ENCODE results near the gene PIN4. TPM values are rescaled to one million over a fixed set of nuclear protein-coding genes. Genes with fewer than 3 reads are reported as not detected.
"Not testable (repeated sequence)": the region's sequence is repeated elsewhere in the genome, so short reads cannot be mapped to it uniquely, and the experiment has no call there.

PIN4 gene
- 27.3 and 31.5 TPM in 2 replicates for polyA plus RNA-seq (2014; cell fraction: cytosol; rRNA removed)
- polyA plus RNA-seq (2014; cell fraction: nucleus; rRNA removed), result 18.3 and 39.5 TPM in 2 replicates

DNA sequence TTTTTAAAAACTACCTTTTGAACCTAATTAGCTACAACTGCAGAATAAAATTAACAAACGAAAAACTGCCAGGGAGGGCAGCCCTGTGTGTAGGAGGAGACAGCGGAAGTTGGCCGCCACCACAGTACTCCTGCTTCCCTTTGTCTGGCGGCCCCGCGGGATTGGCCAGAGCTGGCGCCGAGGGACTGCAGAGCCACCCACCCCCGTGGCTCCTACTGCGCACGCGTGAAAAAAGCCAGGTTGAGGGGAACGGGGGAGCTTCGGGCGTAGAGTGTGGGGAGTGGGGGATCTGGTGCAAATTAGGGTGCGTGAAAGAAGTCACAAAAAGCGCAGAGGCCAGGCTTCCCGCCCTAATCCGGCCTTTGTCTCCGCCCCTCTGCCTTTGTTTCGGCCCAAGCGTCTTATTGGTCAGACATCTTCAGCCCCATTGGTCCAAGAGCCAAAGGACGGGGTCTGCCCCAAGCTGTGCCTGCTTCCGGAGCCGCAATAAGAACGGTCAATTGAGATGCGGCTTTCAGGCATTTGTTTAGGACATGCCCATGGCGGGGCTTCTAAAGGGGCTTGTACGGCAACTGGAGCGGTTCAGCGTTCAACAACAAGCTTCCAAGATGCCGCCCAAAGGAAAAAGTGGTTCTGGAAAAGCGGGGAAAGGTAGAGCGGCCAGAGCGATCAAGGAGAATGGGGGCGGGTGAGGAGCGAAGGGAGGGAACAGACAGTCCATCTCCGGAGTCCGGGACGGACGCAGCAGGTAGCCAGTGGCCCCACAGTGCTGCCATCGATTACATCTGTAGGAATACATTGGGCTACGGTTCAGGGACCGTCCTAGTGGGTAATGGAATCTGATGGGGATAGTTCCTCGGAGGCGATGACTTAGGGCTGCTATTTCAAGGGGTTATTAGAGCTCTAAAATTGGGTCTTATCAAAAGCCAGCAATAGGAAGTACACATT lies at the start of gene PIN4:
Gene PIN4 (plus strand): TSS at position 580 of the 948 bp plus-strand sequence. CDS start 29 bp downstream, at position 609.
- peak; percentile 99 for DNase-seq (ENCODE audit: low spot score)

DNA sequence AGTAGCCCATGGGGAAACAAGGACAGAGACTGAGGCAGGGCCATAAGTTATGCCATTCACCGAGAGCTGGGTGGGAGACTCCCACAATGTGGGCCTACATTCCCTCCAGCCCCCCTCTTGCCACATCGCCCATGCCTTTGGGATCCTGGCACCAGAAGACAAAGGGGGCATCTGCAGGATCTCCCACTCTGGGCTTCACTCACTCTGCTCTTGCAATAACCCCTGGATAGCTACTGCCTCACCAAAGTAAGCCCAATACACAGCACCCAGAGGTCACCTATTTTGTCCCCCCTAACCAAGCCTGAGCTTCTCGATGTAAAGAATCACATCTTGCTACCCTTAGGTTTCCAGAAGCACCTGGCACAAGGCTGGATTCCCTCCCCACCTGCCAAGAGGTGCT lies 49.1 kb upstream of the PIN4 start:
- DNase-seq (ENCODE audit: low spot score), result no peak

DNA sequence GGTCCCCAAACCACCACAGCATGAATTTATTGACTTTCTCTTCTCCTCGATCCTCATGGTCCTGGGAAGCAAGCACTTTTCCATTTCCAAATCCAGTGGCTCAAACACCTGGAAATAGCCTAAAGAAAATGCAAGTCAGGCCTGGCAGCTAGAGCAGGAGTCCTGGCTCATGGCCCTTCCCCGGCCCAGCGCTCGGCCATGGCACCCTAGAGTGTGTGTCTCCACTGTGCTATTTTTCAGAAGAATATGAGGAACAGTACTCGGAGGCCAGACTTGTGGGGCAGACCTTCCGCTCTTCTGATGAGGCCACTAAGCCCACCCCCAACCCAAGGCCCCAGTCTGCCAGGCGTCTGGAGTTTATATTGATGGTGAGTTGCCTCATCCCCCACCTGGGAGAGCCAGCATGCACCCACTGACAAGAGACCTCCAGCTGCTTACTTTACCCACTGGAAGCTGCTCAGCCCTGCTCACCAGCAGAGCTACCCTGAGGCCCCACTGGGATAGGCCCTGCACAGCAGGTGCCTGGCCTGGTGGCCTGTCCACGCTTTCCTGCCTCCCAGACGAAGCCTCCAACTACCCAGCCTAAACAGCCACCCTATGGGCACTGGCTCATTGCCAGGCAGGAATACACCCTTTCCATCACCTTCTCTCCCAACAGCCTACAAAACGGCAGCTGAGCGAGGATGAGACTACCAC lies 47.6 kb upstream of the PIN4 start:
- DNase-seq (ENCODE audit: low spot score), result no peak

DNA sequence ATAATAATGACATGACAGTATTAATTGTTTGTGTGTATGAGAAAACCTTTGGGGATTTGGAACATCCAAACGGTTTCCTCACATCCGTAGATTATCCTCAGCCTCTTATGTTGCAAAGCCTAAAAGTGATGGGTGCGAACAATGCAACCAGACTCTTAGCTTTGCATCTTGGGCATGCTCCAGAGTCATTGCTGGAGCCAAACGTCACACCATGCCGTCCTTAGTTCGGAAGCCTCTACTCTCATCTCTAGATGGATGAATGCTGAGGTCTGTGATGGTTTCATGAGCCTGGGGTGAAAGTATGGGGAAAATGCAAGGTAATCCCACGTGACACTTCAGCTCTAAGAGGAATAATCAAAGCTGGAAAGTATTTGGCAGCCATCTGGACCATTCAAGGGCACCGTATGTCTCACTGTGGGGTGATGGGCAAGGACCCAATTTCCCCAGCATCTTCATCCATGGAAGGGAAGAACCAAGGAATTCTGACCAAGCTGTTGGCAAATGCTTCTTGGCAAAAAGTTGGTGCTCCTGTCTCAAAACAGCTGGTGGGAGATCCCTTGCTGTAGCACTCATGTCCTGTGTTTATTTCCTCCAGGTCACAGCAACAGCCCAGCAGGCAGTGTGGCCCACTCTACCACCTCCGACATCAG lies 43.6 kb upstream of the PIN4 start:
- DNase-seq (ENCODE audit: low spot score), result no peak

DNA sequence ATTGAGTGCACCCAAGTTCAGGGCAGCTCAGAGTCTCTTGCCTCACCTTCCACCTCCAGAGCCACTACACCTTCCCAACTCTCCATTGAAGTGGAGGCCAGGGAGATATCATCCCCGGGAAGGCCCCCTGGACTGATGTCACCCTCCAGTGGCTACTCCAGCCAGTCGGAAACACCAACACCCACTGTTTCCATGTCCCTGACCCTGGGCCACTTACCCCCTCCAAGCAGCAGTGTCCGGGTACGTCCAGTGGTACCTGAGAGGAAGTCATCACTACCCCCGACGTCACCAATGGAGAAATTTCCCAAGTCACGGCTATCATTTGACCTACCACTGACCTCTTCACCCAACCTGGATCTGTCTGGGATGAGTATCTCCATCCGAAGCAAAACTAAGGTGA lies 42.0 kb upstream of the PIN4 start:
- no peak for DNase-seq (ENCODE audit: low spot score)

DNA sequence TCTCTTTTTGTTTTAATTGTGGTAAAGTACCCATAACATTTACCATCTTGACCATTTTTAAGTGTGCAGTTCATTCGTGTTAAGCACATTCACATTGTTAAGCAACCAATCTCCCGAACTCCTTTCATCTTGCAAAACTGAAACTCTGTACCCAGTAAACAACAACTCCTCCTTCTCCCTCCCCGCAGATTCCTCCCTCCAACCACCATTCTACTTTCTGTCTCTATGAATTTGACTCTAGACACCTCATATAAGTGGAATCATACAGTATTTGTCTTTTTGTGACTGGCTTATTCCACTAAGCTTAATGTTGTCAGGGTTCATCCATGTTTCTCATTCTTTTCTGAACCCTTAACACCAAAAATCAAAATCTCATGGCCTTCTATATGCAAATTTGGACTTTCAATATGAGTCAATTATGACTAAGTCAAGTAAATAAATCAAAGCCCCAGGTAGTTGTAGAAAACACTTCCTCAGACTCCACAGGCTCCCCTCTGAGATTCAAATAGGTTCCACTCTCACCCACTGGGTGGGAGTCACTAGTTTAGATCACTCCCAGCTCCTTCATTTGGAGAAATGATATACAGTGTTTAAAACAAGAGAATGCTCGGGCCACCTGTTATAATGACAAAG lies 40.1 kb upstream of the PIN4 start:
- no peak for DNase-seq (ENCODE audit: low spot score)

DNA sequence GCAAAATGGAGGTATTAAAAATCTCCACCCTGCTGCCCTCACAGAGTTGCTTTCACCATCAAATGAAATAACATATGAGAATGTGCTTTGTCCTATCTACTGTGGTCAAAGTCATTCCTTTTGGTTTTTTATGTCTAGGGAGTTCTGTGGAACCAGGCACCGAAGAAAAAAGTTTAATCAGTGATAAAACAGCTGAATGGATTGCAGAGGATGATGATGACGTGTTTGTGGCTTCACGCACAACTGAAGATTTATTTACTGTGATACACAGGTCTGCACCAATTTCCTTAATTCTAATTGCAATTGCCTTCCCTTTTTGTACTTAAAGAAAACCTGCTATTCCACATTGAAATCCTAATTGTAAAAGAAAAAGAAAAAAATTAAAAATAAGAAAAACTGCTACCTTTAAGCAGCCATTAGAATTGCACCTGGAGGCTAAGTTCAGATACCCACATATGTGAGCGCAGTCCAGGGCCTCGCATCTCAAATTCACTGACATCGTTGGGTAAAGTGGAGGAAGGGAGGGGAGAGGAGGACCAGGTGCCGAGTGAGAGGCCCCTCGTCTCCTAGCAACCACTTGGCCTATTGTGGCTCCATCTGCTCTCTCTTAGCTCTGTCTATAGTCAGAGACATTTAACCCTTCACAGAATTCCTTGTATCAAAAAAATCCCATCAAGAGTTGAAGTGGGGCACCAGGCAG lies 39.3 kb upstream of the PIN4 start:
- peak; percentile 93 for DNase-seq (ENCODE audit: low spot score)

DNA sequence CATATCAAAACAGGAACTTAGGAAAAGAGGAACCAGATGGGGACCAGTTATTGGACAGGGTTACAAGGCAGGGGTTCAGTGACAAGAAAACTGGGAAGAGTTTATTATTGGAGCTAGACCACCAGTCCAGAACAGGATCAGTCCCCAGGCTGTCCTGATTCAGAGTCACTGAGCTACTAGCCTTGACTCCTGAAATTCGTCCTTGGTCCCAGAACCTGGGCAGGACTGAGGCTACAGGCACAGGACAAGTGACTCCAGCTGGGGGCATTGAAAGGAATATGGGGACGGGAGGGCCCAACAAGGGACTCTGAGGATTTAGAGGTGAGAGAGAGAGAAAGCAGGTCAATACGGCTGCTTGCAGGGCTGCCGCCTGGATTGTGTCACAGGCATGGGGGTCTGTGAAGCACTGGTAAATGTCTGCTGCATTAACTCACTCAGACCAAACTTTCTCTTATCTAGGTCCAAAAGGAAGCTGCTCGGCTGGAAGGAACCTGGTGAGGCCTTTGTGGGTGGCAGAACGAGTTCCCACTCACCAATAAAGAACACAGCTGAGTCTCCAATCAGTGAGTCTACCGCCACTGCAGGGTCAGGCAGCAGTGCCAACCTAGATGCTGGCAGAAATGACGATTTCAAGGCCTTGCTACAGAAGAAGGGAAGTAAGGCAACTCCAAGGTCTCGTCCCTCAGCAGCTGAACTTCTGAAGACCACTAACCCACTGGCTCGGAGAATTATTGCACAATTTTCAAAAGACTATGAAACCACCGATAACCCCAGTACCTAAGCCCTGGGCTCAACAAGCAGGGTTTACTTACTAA lies 38.6 kb upstream of the PIN4 start:
- DNase-seq (ENCODE audit: low spot score), result peak; percentile 74

DNA sequence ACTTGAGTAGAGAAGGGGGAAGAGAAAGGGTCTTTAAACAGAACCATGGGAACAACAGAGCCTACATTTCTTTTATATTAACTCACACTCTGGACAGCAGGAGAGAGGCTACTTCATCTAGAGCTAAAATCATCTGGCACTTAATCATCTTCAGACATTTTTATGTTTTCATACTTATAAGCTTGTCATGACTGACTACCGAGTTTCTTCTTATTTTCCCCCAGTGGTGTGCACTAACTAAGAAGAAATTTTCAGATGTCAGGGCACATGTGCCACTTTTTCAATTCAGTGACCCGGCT lies 38.0 kb upstream of the PIN4 start:
- no peak for DNase-seq (ENCODE audit: low spot score)

DNA sequence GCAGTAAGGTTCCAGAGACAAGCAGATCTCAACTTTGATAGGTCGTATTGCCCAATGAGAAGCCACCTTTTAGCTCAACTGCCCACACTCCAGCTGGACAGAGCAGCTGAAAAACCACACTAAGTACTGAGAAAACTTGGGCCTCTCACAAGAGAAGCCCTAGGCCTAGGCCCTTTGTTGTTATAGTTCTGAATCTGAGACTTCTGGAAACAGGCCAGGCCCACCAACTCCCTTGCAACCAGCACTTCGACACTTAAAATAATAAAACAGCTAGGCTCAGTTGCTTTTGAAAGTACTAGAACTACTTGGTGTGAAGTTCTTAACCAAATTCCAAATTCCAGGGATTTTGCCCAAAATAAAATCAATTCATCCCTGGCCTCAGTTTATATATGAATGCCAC lies 36.4 kb upstream of the PIN4 start:
- DNase-seq (ENCODE audit: low spot score), result no peak

DNA sequence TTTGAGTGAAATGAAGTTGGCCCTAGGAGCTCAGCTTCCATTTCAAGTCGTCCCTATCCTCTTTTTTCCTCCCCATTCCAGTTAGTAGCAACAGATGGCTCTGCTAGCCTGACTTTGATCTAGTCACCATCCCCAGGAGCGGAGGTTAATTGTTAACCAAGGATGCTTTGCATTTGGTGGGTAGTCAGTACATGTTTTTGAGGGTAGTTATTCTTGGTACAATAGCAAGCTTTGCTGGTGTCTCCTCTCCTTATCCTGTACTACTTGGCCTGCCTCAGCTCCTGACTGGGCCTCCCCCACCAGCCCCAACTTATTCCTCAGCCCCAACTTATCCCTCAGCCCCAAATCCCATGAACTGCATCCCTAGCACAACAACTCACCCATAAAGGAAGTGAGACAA lies 35.0 kb upstream of the PIN4 start:
- no peak for DNase-seq (ENCODE audit: low spot score)

DNA sequence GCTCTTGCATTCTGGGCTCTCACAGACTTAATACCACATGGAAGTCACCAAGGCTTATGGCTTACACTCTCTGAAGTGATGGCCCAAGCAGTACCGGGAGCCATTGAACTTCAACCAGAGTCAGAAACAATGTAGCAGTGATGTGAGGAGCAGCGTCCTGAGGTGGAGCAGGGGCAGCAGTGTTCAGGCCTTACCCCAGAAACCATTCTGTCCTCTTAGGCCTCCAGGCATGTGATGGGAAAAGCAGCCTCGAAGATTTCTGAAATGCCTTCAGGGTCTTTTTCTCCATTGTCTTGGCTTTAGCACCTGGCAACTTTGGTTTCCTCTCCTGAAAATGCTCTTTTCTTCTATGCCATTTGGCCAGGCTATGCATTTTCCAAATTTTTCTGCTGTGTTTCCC lies 22.8 kb upstream of the PIN4 start:
- no peak for DNase-seq (ENCODE audit: low spot score)

DNA sequence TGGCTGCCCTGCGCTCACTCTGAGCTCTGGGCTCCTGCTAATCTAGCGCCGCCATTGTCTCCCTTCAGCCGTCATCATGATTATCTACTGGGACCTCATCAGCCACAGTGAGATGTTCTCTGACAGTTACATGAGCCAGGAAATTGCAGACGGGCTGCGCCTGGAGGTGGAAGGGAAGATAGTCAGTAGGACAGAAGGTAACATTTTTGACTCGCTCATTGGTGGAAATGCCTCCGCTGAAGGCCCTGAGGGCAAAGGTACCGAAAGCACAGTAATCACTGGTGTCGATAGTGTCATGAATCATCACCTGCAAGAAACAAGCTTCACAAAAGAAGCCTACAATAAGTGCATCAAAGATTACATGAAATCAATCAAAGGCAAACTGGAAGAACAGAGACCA lies 21.8 kb upstream of the PIN4 start:
- peak; percentile 21 for DNase-seq (ENCODE audit: low spot score)

DNA sequence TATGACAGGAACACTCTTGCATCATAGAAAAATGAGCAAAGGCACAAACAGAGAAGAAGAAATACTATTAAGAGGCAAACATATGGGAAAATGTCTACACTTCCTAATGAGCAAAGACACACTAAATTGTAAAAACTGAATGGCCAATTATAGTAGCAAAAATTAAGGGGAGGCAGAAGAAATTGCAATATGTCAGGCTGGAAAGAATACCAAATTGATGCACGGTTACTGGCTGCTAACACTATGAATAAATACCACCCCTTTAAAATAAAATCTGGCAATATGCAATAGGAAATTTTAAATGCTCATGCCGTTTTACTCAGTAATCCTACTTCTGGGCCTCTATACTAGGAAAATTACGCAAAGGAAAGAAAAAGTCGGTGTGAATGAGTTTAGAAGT lies 16.0 kb upstream of the PIN4 start:
- no peak for DNase-seq (ENCODE audit: low spot score)

DNA sequence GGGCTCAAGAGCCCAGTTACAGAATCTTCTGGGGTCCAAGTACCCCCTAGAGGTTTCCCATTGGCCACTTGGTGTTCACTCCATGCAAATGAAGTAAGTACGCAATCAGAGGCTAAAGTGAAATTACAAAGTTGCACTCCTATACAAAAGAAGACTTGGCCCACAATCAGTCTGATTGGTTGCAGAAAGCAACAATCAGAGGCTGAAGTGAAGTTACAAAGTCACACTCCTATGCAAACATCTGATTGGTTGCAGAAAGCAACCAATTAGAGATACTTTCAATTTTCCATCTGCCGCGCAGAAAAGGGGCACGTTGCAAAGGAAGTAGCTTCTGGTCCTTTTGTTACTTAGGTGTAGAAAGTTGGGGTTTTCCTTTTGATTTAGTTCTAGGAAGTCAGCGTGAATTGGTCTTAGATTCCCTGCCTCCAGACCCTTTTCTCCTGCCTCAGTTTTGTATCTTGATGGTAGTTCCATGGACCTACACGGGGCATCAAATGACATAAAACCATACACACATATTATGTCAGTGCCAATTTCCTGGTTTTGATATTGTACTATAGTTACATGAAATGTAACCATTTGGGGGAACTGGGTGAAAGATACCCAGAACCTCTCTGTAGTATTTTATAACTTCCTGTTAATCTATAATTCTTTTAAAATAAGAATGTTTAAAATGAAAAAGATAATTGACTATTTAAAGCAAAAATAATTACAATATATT lies 12.4 kb upstream of the PIN4 start:
- no peak for DNase-seq (ENCODE audit: low spot score)

DNA sequence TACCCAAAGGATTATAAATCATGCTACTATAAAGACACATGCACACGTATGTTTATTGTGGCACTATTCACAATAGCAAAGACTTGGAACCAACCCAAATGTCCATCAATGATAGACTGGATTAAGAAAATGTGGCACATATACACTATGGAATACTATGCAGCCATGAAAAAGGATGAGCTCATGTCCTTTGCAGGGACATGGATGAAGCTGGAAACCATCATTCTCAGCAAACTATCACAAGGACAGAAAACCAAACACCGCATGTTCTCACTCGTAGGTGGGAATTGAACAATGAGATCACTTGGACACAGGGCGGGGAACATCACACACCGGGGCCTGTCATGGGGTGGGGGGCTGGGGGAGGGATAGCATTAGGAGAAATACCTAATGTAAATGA lies 5.3 kb upstream of the PIN4 start:
- not testable (repeated sequence) for DNase-seq (ENCODE audit: low spot score)

DNA sequence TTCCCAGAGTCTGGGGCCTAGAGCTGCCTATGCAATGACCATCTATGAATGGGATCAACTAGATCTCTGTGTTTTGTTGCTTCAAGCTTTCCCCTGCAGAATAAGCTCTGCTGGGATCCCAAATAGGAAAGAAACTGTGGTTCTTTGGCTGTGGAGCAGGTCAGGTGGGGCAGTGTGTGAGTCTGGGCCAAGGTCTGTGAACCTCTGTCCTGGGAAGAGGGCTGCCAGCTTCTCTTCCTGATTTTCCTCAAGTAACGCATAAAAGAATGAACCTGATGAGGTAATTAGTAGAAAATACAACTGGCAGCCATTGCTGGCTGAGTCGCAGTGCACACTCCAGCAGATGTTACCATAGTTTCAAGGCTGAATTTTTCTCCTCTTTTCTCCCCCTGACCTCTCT lies 4.6 kb upstream of the PIN4 start:
- DNase-seq (ENCODE audit: low spot score), result no peak

DNA sequence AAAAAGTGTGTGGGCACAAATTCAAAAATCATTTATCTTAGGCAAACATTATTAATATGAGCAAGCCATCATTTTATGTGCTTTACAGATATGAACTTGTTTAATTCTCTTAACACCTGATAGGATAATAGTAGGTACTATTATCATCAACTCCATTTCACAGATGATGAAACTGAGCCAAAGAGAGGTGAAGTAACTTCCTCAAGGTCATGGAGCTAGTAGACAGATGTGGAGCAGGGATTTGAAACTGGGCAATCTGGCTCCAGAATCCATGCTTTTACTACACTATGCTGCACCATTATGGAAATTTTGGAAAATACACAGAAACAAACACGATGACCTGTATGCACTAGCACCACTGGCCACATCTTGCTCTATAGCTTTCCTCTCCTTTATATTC lies 1.0 kb upstream of the PIN4 start:
- DNase-seq (ENCODE audit: low spot score), result no peak

DNA sequence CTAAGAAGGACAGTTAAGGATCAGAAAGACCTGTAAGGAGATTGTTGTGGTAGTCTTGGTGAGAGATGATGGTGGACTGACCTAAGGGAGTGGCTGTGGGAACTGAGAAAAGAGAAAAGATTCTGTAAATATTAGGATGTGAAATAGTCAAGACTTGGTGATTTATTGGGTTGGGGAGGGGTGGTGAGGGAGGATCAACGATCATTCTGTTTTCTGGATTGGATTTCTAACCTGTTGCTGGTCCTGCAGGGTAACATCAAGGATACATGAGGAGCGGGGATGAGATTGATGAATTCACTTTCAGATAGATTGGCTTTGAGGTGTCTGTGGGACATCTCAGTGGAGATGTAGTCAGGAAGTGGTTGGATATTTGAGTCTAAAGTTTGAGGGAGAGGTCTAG lies 1.4 kb downstream of the PIN4 start:
- no peak for DNase-seq (ENCODE audit: low spot score)
